ENCODE data around the gene MPP3.

The MPP3 gene

GRCh38 chr17:43758086-43758485, 74.9 kb downstream of the MPP3 start:
- H3K9me3 Mint-ChIP-seq, result no peaks in the 10 kb centered on the region
- intact Hi-C loops (cut with micrococcal nuclease), result no loop called here
- no peak overlapping the region for H3K27ac Mint-ChIP-seq
- peaks cover 61% of the 10 kb centered on the region for H3K27me3 Mint-ChIP-seq
- H3K4me3 Mint-ChIP-seq, result no peak overlapping the region
- peaks cover 4% of the 10 kb centered on the region for H3K4me1 Mint-ChIP-seq (ENCODE audit: low read depth)
- H3K36me3 Mint-ChIP-seq (ENCODE audit: low read depth), result no peaks in the 10 kb centered on the region

GRCh38 chr17:43757171-43757660, 75.7 kb downstream of the MPP3 start:
- intact Hi-C loops (cut with micrococcal nuclease), result no loop called here
- peaks cover 8% of the 10 kb centered on the region for H3K4me1 Mint-ChIP-seq (ENCODE audit: low read depth)
- H3K36me3 Mint-ChIP-seq (ENCODE audit: low read depth), result no peaks in the 10 kb centered on the region
- no peaks in the 10 kb centered on the region for H3K9me3 Mint-ChIP-seq
- no peak overlapping the region for H3K27ac Mint-ChIP-seq
- no peak overlapping the region for H3K4me3 Mint-ChIP-seq
- peaks cover 70% of the 10 kb centered on the region for H3K27me3 Mint-ChIP-seq

- no peak overlapping the region for H3K27ac Mint-ChIP-seq
- peaks cover 79% of the 10 kb centered on the region for H3K27me3 Mint-ChIP-seq
- H3K9me3 Mint-ChIP-seq, result no peaks in the 10 kb centered on the region
- no peak overlapping the region for H3K4me3 Mint-ChIP-seq
- no peaks in the 10 kb centered on the region for H3K36me3 Mint-ChIP-seq (ENCODE audit: low read depth)
- intact Hi-C loops (cut with micrococcal nuclease), result no loop called here
- peaks cover 10% of the 10 kb centered on the region for H3K4me1 Mint-ChIP-seq (ENCODE audit: low read depth)
These were observed 76.7 kb downstream of the MPP3 start for GRCh38 chr17:43756201-43756600.

GRCh38 chr17:43755389-43755875, 77.5 kb downstream of the MPP3 start:
- H3K9me3 Mint-ChIP-seq, result no peaks in the 10 kb centered on the region
- peaks cover 85% of the 10 kb centered on the region for H3K27me3 Mint-ChIP-seq
- peaks cover 14% of the 10 kb centered on the region for H3K4me1 Mint-ChIP-seq (ENCODE audit: low read depth)
- no peak overlapping the region for H3K4me3 Mint-ChIP-seq
- no peaks in the 10 kb centered on the region for H3K36me3 Mint-ChIP-seq (ENCODE audit: low read depth)
- intact Hi-C loops (cut with micrococcal nuclease), result no loop called here
- no peak overlapping the region for H3K27ac Mint-ChIP-seq

- Mint-ChIP-seq H3K4me1 (ENCODE audit: low read depth) (peaks cover 18% of the 10 kb centered on the region), H3K4me3 (no peak overlapping the region), H3K27ac (no peak overlapping the region), H3K36me3 (ENCODE audit: low read depth) (no peaks in the 10 kb centered on the region), H3K27me3 (peaks cover 87% of the 10 kb centered on the region), H3K9me3 (no peaks in the 10 kb centered on the region)
- intact Hi-C loops (cut with micrococcal nuclease), result no loop called here
These were observed 78.0 kb downstream of the MPP3 start for GRCh38 chr17:43754947-43755346.

GRCh38 chr17:43753493-43754129, 79.3 kb downstream of the MPP3 start:
- intact Hi-C loops (cut with micrococcal nuclease), result no loop called here
- H3K27me3 Mint-ChIP-seq, result peaks cover 83% of the 10 kb centered on the region
- H3K9me3 Mint-ChIP-seq, result no peaks in the 10 kb centered on the region
- no peak overlapping the region for H3K27ac Mint-ChIP-seq
- H3K36me3 Mint-ChIP-seq (ENCODE audit: low read depth), result no peaks in the 10 kb centered on the region
- H3K4me3 Mint-ChIP-seq, result no peak overlapping the region
- H3K4me1 Mint-ChIP-seq (ENCODE audit: low read depth), result peaks cover 27% of the 10 kb centered on the region

All from dendritic cell treated with granulocyte-macrophage colony-stimulating factor and Interleukin-4, amounts not matched to agents 40 ng/mL and 50 ng/mL, for 4 days (primary cell).